A549 (cell line): ENCODE results near the gene ETFRF1. TPM values are rescaled to one million over a fixed set of nuclear protein-coding genes. Genes with fewer than 3 reads are reported as not detected.

ENCODE experiments used
- ATAC-seq, 2 experiments: fragments of 200-7000 bp in 1 of 2; fragments of >200 bp in 1 of 2; cut with Nextera tagmentation in 1 of 2; cut with Tn5 transposase in 1 of 2; 3 replicates each; pipeline versions ENCODE4 v1.8.0 to v1.9.1; 2018 to 2020; ENCODE audit warnings: mild to moderate bottlenecking in 1 of 2, moderate library complexity in 1 of 2
- CTCF ChIA-PET: fragments of 300-600 bp; sonication (Branson Sonifier 250); formaldehyde crosslinking; extraction: SDS; loops from one replicate; lab custom pipeline; 2021; ENCODE audit warnings: antibody characterized with exemption, inconsistent platforms; lab: Yijun Ruan, JAX
- POLR2A ChIA-PET: fragments of 350-600 bp; formaldehyde crosslinking; extraction: SDS; loops from one replicate; lab custom pipeline; 2021; ENCODE audit warnings: antibody characterized with exemption, inconsistent platforms; lab: Yijun Ruan, JAX
- DNase-seq, 2 experiments: peaks; one replicate each; pipeline versions ENCODE4 v3.0.0 to v3.0.0-alpha.2; 2011 to 2016; ENCODE audit warnings: low read depth in 1 of 2, low spot score in 1 of 2
- FAIRE-seq: peaks from 2 replicates; lab custom pipeline; 2011; peaks lifted over from hg19 to GRCh38; lab: Jason Lieb, UNC
- H3K27ac ChIP-seq, 2 experiments: fragments of >200 bp; sonication (Bioruptor Twin); formaldehyde crosslinking; 3 replicates each; pipeline ENCODE4 v1.5.1; 2016 to 2017
- H3K4me1 ChIP-seq: fragments of >200 bp; sonication (Bioruptor Twin); formaldehyde crosslinking; 3 replicates; pipeline ENCODE4 v1.6.1; 2016
- H3K4me2 ChIP-seq: fragments of >200 bp; sonication (Bioruptor Twin); formaldehyde crosslinking; 3 replicates; pipeline ENCODE4 v1.6.1; 2016
- H3K4me3 ChIP-seq: fragments of >200 bp; sonication (Bioruptor Twin); formaldehyde crosslinking; 3 replicates; pipeline ENCODE4 v1.5.1; 2016
- H3K9me3 ChIP-seq: fragments of >200 bp; sonication (Bioruptor Twin); formaldehyde crosslinking; 3 replicates; pipeline ENCODE4 v1.6.1; 2016
- CBX2 ChIP-seq: fragments of 200-600 bp; sonication (generic); IDR thresholded peaks from 2 replicates; pipeline ENCODE4 v1.6.1; 2016; ENCODE audit warnings: low read depth, mild to moderate bottlenecking, borderline replicate concordance
- CEBPB ChIP-seq, 2 experiments: fragments of >200 bp in 1 of 2; sonication (Bioruptor Twin) in 1 of 2; formaldehyde crosslinking in 1 of 2; IDR thresholded peaks; 2 replicates each; pipeline ENCODE4 v1.6.1; 2012 to 2016
- CHD2 ChIP-seq: fragments of 150-350 bp; IDR thresholded peaks from 2 replicates; pipeline ENCODE4 v1.6.1; 2014; ENCODE audit warnings: low read length; ENCODE audit not compliant: partially characterized antibody
- ESRRA ChIP-seq: fragments of 150-350 bp; IDR thresholded peaks from 2 replicates; pipeline ENCODE4 v1.6.1; 2014; ENCODE audit warnings: mild to moderate bottlenecking, low read length, borderline replicate concordance
- FOSL2 ChIP-seq, 2 experiments: fragments of 450-650 bp in 1 of 2; fragments of >200 bp in 1 of 2; sonication (Bioruptor Twin) in 1 of 2; formaldehyde crosslinking; IDR thresholded peaks; 2 replicates each; pipeline versions ENCODE4 v1.5.0 to v1.6.1; 2016 to 2020; ENCODE audit warnings: mild to moderate bottlenecking in 1 of 2, moderate library complexity in 1 of 2
- FOXS1 ChIP-seq: fragments of 250-450 bp; sonication (Bioruptor Pico); IDR thresholded peaks from 2 replicates; pipeline ENCODE4 v1.5.0; 2020; ENCODE audit warnings: mild to moderate bottlenecking, moderate library complexity
- HDAC2 ChIP-seq: fragments of 200-600 bp; sonication (generic); IDR thresholded peaks from 2 replicates; pipeline ENCODE4 v1.6.1; 2016
- HES2 ChIP-seq: fragments of >200 bp; sonication (Bioruptor Twin); formaldehyde crosslinking; IDR thresholded peaks from 2 replicates; pipeline ENCODE4 v1.6.1; 2016
- HEYL ChIP-seq: fragments of 250-450 bp; sonication (Bioruptor Pico); IDR thresholded peaks from 2 replicates; pipeline ENCODE4 v1.8.0; 2021; ENCODE audit warnings: mild to moderate bottlenecking, moderate library complexity
- HOXA7 ChIP-seq: fragments of 250-450 bp; sonication (Bioruptor Pico); IDR thresholded peaks from 2 replicates; pipeline ENCODE4 v1.5.0; 2020; ENCODE audit warnings: mild to moderate bottlenecking, moderate library complexity
- JUN ChIP-seq, 2 experiments: fragments of >200 bp; sonication (Bioruptor Twin); formaldehyde crosslinking; IDR thresholded peaks; 2 replicates in 1 of 2; 3 replicates in 1 of 2; pipeline ENCODE4 v1.6.1; 2016 to 2017
- KDM1A ChIP-seq: fragments of 200-600 bp; sonication (generic); IDR thresholded peaks from 2 replicates; pipeline ENCODE4 v1.6.1; 2016; ENCODE audit warnings: low read depth, mild to moderate bottlenecking
- MAFK ChIP-seq: fragments of 450-650 bp; IDR thresholded peaks from 2 replicates; pipeline ENCODE4 v1.6.1; 2014; ENCODE audit not compliant: partially characterized antibody
- NFE2L2 ChIP-seq: fragments of 150-350 bp; conservative IDR thresholded peaks from 2 replicates; pipeline ENCODE4 v1.6.1; 2014; ENCODE audit warnings: low read length
- PHF8 ChIP-seq: fragments of 200-600 bp; sonication (generic); IDR thresholded peaks from 2 replicates; pipeline ENCODE4 v1.6.1; 2016; ENCODE audit warnings: low read depth, mild to moderate bottlenecking, antibody characterized with exemption, moderate library complexity, borderline replicate concordance
- REST ChIP-seq: fragments of 200-600 bp; sonication (generic); IDR thresholded peaks from 2 replicates; pipeline ENCODE4 v1.6.1; 2016; ENCODE audit warnings: antibody characterized with exemption, mild to moderate bottlenecking, moderate library complexity
- SMC3 ChIP-seq: fragments of >200 bp; sonication (Bioruptor Twin); formaldehyde crosslinking; IDR thresholded peaks from 3 replicates; pipeline ENCODE4 v1.6.1; 2018; ENCODE audit warnings: inconsistent platforms
- TP53 ChIP-seq: fragments of 250-450 bp; sonication (Bioruptor Pico); IDR thresholded peaks from 2 replicates; pipeline ENCODE4 v1.5.0; 2021; ENCODE audit warnings: mild to moderate bottlenecking, moderate library complexity
- ZNF302 ChIP-seq: fragments of 250-450 bp; sonication (Bioruptor Pico); IDR thresholded peaks from 2 replicates; pipeline ENCODE4 v1.9.0; 2021; ENCODE audit warnings: inconsistent platforms, mild to moderate bottlenecking, moderate library complexity
- ZSCAN20 ChIP-seq: fragments of 250-450 bp; sonication (Bioruptor Pico); IDR thresholded peaks from 2 replicates; pipeline ENCODE4 v1.8.0; 2022; ENCODE audit warnings: mild to moderate bottlenecking, moderate library complexity
- WGBS: methylation state at CpG from one replicate; pipeline ENCODE4 v1.1.6; 2017; ENCODE audit errors: missing lambda C conversion rate; 5-methylcytosine and 5-hydroxymethylcytosine counted together
- polyA plus RNA-seq, 4 experiments: library from polyadenylated mRNA; depleted of rRNA in 3 of 4; stranded (reverse); fragments of >200 nt; fragmentation: RNase III in 1 of 4; extraction: RNeasy Plus Mini Kit Qiagen cat#74134 plus additional on column Dnase treatment in 1 of 4; gene quantifications; 2 replicates in 3 of 4; 3 replicates in 1 of 4; pipeline ENCODE4 v1.2.3, GENCODE V29; 2011 to 2017
- TF ChIP-seq, protein P1 (sequence below): IDR thresholded peaks from 2 replicates; pipeline ENCODE4 v1.6.1; 2012

ETFRF1 gene
- polyA plus RNA-seq, 2 of the 4 experiments (the other 2 are of a cell fraction) = 11.5 to 23.6 TPM

DNA sequence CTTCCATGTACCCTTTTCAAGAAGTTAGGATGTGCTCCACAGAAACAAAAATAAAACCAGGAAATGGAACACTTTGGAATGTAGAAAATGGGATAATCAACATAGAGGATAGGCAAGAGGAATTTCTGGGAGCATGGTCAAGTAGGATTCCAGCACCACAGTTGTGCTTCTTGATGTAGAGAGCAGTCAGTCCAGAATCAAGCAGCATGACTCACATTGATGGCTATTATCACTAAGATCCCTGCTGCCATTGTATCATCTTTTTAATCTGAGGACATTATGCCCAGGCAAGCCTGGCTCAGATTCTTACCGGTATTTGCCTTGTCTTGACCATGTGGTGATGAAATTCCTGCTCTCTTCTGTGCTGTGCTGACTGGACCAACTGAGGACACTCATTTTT lies 5.7 kb downstream of the ETFRF1 start:
- H3K4me3 ChIP-seq = no peak overlapping the region
- ATAC-seq (peak in 1 of 2 experiments; percentile 46; a peak in 3 of 6 replicates), DNase-seq (no peak), FAIRE-seq (no peak)
- WGBS = 71% methylated on average over 1 of the region's 1 CpG
- H3K4me2 ChIP-seq = no peak overlapping the region
- ChIA-PET CTCF (no interaction called here), POLR2A (no interaction called here)
- H3K4me1 ChIP-seq = no peaks in the 10 kb centered on the region
- no peaks in the 10 kb centered on the region for H3K9me3 ChIP-seq
- H3K27ac ChIP-seq = no peak overlapping the region
- TF ChIP-seq KDM1A (no peak), HES2 (no peak), CBX2 (no peak), TP53 (CRISPR knock-in tag) (no peak), HOXA7 (CRISPR knock-in tag) (no peak), JUN (IDR thresholded peaks at IDR 0.05) (no peak)

DNA sequence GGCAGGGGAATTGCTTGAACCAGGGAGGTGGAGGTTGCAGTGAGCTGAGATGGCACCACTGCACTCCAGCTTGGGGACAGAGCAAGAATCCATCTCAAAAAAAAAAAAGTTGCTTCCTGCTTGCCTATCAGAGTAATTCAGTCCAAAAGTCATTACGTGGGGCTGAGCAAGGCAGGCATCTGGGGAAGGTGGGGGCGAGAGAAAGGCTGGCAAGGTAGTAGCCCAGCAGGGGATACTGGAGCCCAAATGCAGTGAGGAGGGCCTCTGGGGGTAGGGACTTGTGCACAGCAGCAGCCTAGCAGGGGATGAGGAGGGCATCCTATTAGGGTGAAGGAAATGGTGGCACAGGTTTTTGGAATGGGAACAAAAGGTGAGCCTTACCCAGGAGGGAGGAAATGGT lies 7.1 kb downstream of the ETFRF1 start:
- Histone ChIP-seq H3K27ac (no peak overlapping the region), H3K4me3 (no peak overlapping the region), H3K9me3 (no peaks in the 10 kb centered on the region), H3K4me1 (no peaks in the 10 kb centered on the region; the same call in 2 of the 3 replicates), H3K4me2 (no peak overlapping the region)
- CTCF ChIA-PET = interaction anchor here (1.0 kb wide), 1 partner anchor 10 kb away, joined by 3 read pairs; no protein-coding TSS in a partner anchor
- POLR2A ChIA-PET = no interaction called here
- DNase-seq (no peak), FAIRE-seq (no peak), ATAC-seq (peak in 1 of 2 experiments; percentile 39; a peak in 3 of 6 replicates)
- TF ChIP-seq CEBPB (IDR thresholded peaks at IDR 0.05) (no peak), HEYL (CRISPR knock-in tag) (no peak), PHF8 (no peak), FOSL2 (IDR thresholded peaks at IDR 0.05) (no peak), FOSL2 (CRISPR knock-in tag; IDR thresholded peaks at IDR 0.05) (no peak), HDAC2 (no peak)
- 86% methylated on average over 2 of the region's 2 CpGs for WGBS

DNA sequence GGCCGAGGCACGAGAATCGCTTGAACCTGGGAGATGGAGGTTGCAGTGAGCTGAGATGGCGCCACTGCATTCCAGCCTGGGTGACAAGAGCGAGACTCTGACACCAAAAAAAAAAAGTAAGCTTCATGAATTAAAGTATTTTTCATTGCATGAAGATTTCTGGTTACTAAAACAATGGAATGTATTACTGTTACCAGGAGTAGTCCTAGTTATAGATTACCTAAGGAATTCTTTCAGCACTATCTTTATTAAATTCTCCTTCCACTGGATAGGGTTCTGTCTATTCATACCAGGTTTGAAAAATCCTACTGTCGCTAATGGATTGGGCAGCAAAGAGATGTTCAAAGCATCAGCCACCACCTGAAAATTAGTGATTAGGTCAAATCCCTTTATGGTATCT lies 12.4 kb downstream of the ETFRF1 start:
- CTCF ChIA-PET = no interaction called here
- POLR2A ChIA-PET = no interaction called here
- peaks cover 17% of the 10 kb centered on the region for H3K4me1 ChIP-seq
- DNase-seq = no peak
- ATAC-seq = no peak
- TF ChIP-seq TP53 (CRISPR knock-in tag) = no peak
- no peak for TF ChIP-seq FOXS1 (CRISPR knock-in tag)
- no peak for TF ChIP-seq CEBPB (IDR thresholded peaks at IDR 0.05)
- no peak for TF ChIP-seq JUN (IDR thresholded peaks at IDR 0.05)
- H3K4me2 ChIP-seq = 0 out of 3 replicates have a peak overlapping the region, but pooled peaks have one; percentile 12
- no peak overlapping the region for H3K27ac ChIP-seq
- no peak for FAIRE-seq
- no peak overlapping the region for H3K4me3 ChIP-seq
- 96% methylated on average over 6 of the region's 6 CpGs for WGBS
- H3K9me3 ChIP-seq = no peaks in the 10 kb centered on the region

- peak overlapping the region; percentile 12; the same call in 1 of the 3 replicates for H3K4me2 ChIP-seq
- ChIA-PET CTCF (no interaction called here), POLR2A (no interaction called here)
- FAIRE-seq = peak; percentile 63
- WGBS = 43% methylated on average over 1 of the region's 1 CpG
- no peak overlapping the region for H3K27ac ChIP-seq
- no peaks in the 10 kb centered on the region for H3K9me3 ChIP-seq
- peaks cover 17% of the 10 kb centered on the region for H3K4me1 ChIP-seq
- DNase-seq = no peak
- H3K4me3 ChIP-seq = no peak overlapping the region
- ATAC-seq = no peak
- peak; percentile 38 to 44; a peak in 2 of 4 replicates for TF ChIP-seq CEBPB (IDR thresholded peaks at IDR 0.05)
- no peak for TF ChIP-seq CHD2
- peak; percentile 63 for TF ChIP-seq MAFK
These were observed 12.8 kb downstream of the ETFRF1 start for GRCh38 chr12:25207846-25208245.

DNA sequence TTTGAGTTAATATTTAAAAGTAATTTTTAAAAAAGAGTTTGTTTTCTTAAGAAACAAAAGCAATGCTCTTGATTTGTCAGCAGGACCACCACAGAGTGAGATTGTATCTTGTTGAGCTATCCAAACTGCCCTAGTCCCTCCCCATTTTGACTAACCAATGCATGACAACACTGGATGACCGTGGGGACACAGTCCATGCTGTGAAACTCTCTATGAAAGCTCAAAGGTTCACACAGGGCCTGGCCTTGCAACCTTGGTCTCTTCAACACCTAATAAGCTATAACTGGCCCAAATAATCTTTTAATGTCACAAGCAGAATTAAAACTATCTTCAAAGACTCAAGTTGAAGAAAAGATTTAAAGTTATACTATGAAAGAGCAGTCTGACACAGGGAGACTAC lies 13.5 kb downstream of the ETFRF1 start:
- H3K27ac ChIP-seq = 0 out of 6 replicates have a peak overlapping the region, but pooled peaks of 1 of the 2 experiments have one; percentile 30
- DNase-seq (no peak), ATAC-seq (no peak), FAIRE-seq (no peak)
- H3K4me2 ChIP-seq = no peak overlapping the region
- no peak overlapping the region for H3K4me3 ChIP-seq
- CTCF ChIA-PET = no interaction called here
- H3K4me1 ChIP-seq = peaks cover 17% of the 10 kb centered on the region
- 63% methylated on average over 1 of the region's 1 CpG for WGBS
- POLR2A ChIA-PET = no interaction called here
- H3K9me3 ChIP-seq = no peaks in the 10 kb centered on the region
- TF ChIP-seq CHD2 (no peak), REST (no peak), SMC3 (no peak), FOXS1 (CRISPR knock-in tag) (no peak), NFE2L2 (no peak), HES2 (no peak), KDM1A (no peak), ZNF302 (CRISPR knock-in tag) (no peak), ZSCAN20 (no peak), ESRRA (no peak)
- TF ChIP-seq, protein P1, sequence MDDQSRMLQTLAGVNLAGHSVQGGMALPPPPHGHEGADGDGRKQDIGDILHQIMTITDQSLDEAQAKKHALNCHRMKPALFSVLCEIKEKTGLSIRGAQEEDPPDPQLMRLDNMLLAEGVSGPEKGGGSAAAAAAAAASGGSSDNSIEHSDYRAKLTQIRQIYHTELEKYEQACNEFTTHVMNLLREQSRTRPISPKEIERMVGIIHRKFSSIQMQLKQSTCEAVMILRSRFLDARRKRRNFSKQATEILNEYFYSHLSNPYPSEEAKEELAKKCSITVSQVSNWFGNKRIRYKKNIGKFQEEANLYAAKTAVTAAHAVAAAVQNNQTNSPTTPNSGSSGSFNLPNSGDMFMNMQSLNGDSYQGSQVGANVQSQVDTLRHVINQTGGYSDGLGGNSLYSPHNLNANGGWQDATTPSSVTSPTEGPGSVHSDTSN = no peak
